BLaER1 (cell line): ENCODE data around the gene ZNF329.
A peak's percentile ranks its signal among the peaks of the same experiment; 100 is the strongest.

ENCODE experiments used
- H3K27ac ChIP-seq: shearing (Covaris generic); formaldehyde crosslinking; 2 replicates; pipeline ENCODE4 v1.8.1; 2022
- H3K27me3 ChIP-seq: shearing (Covaris generic); formaldehyde crosslinking; 2 replicates; pipeline ENCODE4 v1.8.1; 2022
- H3K36me3 ChIP-seq: shearing (Covaris generic); formaldehyde crosslinking; 2 replicates; pipeline ENCODE4 v1.8.1; 2022
- H3K4me1 ChIP-seq: shearing (Covaris generic); formaldehyde crosslinking; 2 replicates; pipeline ENCODE4 v1.8.1; 2022
- H3K4me2 ChIP-seq: shearing (Covaris generic); formaldehyde crosslinking; 2 replicates; pipeline ENCODE4 v1.8.1; 2022
- H3K4me3 ChIP-seq: shearing (Covaris generic); formaldehyde crosslinking; 2 replicates; pipeline ENCODE4 v1.8.1; 2022
- H3K9ac ChIP-seq: shearing (Covaris generic); formaldehyde crosslinking; 2 replicates; pipeline ENCODE4 v1.8.1; 2022
- H3K9me3 ChIP-seq: shearing (Covaris generic); formaldehyde crosslinking; 2 replicates; pipeline ENCODE4 v1.8.1; 2022
- H4K20me1 ChIP-seq: shearing (Covaris generic); formaldehyde crosslinking; 2 replicates; pipeline ENCODE4 v1.8.1; 2022
- Cebpa-rat ChIP-seq: shearing (Covaris generic); IDR thresholded peaks from 2 replicates; pipeline ENCODE4 v1.8.1; 2022

Gene ZNF329

GRCh38 chr19:58123354-58123753 lies 27.2 kb downstream of the ZNF329 start:
- no peak for TF ChIP-seq Cebpa-rat
- H3K4me3 ChIP-seq: peak overlapping the region; percentile 11; the same call in 1 of the 2 replicates
- H3K4me2 ChIP-seq: no peak overlapping the region
- H3K9me3 ChIP-seq: peaks cover 100% of the 10 kb centered on the region
- H3K36me3 ChIP-seq: peaks cover 39% of the 10 kb centered on the region
- no peak overlapping the region for H3K27ac ChIP-seq
- H3K27me3 ChIP-seq: no peaks in the 10 kb centered on the region
- H3K4me1 ChIP-seq: no peaks in the 10 kb centered on the region
- H3K9ac ChIP-seq: no peak overlapping the region
- H4K20me1 ChIP-seq: no peaks in the 10 kb centered on the region

- Histone ChIP-seq H3K27me3 (no peaks in the 10 kb centered on the region), H3K9me3 (peaks cover 97% of the 10 kb centered on the region), H3K4me2 (no peak overlapping the region), H3K4me3 (no peak overlapping the region; the same call in 1 of the 2 replicates), H3K36me3 (no peaks in the 10 kb centered on the region), H3K27ac (no peak overlapping the region), H4K20me1 (no peaks in the 10 kb centered on the region), H3K4me1 (no peaks in the 10 kb centered on the region), H3K9ac (no peak overlapping the region)
- 0 out of 2 replicates have a peak, but pooled peaks have one; percentile 43 for TF ChIP-seq Cebpa-rat
Observed at GRCh38 chr19:58118979-58119733, 31.4 kb downstream of the ZNF329 start.

GRCh38 chr19:58117841-58118575 lies 32.6 kb downstream of the ZNF329 start:
- Histone ChIP-seq H3K9ac (no peak overlapping the region), H3K9me3 (peaks cover 97% of the 10 kb centered on the region)
- no peak for TF ChIP-seq Cebpa-rat

GRCh38 chr19:58108546-58108817 lies 42.1 kb downstream of the ZNF329 start:
- peaks cover 98% of the 10 kb centered on the region for H3K9me3 ChIP-seq
- no peaks in the 10 kb centered on the region for H3K4me1 ChIP-seq
- TF ChIP-seq Cebpa-rat: no peak
- H3K36me3 ChIP-seq: no peaks in the 10 kb centered on the region
- H3K4me2 ChIP-seq: no peak overlapping the region
- H4K20me1 ChIP-seq: no peaks in the 10 kb centered on the region
- no peak overlapping the region for H3K9ac ChIP-seq
- no peaks in the 10 kb centered on the region for H3K27me3 ChIP-seq
- no peak overlapping the region for H3K4me3 ChIP-seq
- no peak overlapping the region for H3K27ac ChIP-seq

More at GRCh38 chr19:58117841-58118575, 32.6 kb downstream of the ZNF329 start:
- Histone ChIP-seq H3K27ac (no peak overlapping the region), H3K27me3 (no peaks in the 10 kb centered on the region), H4K20me1 (no peaks in the 10 kb centered on the region), H3K36me3 (no peaks in the 10 kb centered on the region), H3K4me2 (no peak overlapping the region), H3K4me1 (no peaks in the 10 kb centered on the region), H3K4me3 (peak overlapping the region; percentile 28; the same call in 1 of the 2 replicates)

GRCh38 chr19:58107778-58108545 lies 42.6 kb downstream of the ZNF329 start:
- Histone ChIP-seq H3K9ac (no peak overlapping the region), H3K9me3 (peaks cover 98% of the 10 kb centered on the region), H3K4me2 (no peak overlapping the region), H3K36me3 (no peaks in the 10 kb centered on the region), H3K27ac (no peak overlapping the region), H4K20me1 (no peaks in the 10 kb centered on the region), H3K4me3 (no peak overlapping the region), H3K27me3 (no peaks in the 10 kb centered on the region), H3K4me1 (no peaks in the 10 kb centered on the region)
- no peak for TF ChIP-seq Cebpa-rat

GRCh38 chr19:58098682-58098998 lies 51.9 kb downstream of the ZNF329 start:
- Histone ChIP-seq H3K9me3 (peaks cover 77% of the 10 kb centered on the region), H3K36me3 (peaks cover 29% of the 10 kb centered on the region), H3K27ac (peak overlapping the region; percentile 61), H3K4me2 (peak overlapping the region; percentile 83), H3K4me3 (peak overlapping the region; percentile 96), H4K20me1 (no peaks in the 10 kb centered on the region; the same call in 1 of the 2 replicates), H3K27me3 (no peaks in the 10 kb centered on the region), H3K4me1 (peaks cover 15% of the 10 kb centered on the region; the same call in 1 of the 2 replicates), H3K9ac (peak overlapping the region; percentile 51)
- no peak for TF ChIP-seq Cebpa-rat

GRCh38 chr19:58097781-58098681 lies 52.6 kb downstream of the ZNF329 start, which contains the start of gene ZSCAN18:
Gene ZSCAN18, minus strand, starts transcription at chr19:58098231. Its CDS starts 7,964 bp downstream, at chr19:58090267.
- H4K20me1 ChIP-seq: no peaks in the 10 kb centered on the region; the same call in 1 of the 2 replicates
- H3K9ac ChIP-seq: peak within 1 kb of the TSS; percentile 89
- H3K9me3 ChIP-seq: peaks cover 77% of the 10 kb centered on the region
- H3K27ac ChIP-seq: peak within 1 kb of the TSS; percentile 86
- peaks cover 15% of the 10 kb centered on the region; the same call in 1 of the 2 replicates for H3K4me1 ChIP-seq
- TF ChIP-seq Cebpa-rat: no peak
- H3K4me3 ChIP-seq: peak within 1 kb of the TSS; percentile 96
- peak within 1 kb of the TSS; percentile 83 for H3K4me2 ChIP-seq
- H3K27me3 ChIP-seq: no peaks in the 10 kb centered on the region
- peaks cover 36% of the 10 kb centered on the region for H3K36me3 ChIP-seq

GRCh38 chr19:58097349-58097748 lies 53.2 kb downstream of the ZNF329 start:
- H3K9ac ChIP-seq: peak overlapping the region; percentile 89; the same call in 1 of the 2 replicates
- no peaks in the 10 kb centered on the region for H3K27me3 ChIP-seq
- peaks cover 15% of the 10 kb centered on the region; the same call in 1 of the 2 replicates for H3K4me1 ChIP-seq
- H3K4me2 ChIP-seq: peak overlapping the region; percentile 82
- peak overlapping the region; percentile 96 for H3K4me3 ChIP-seq
- peaks cover 40% of the 10 kb centered on the region for H3K36me3 ChIP-seq
- H4K20me1 ChIP-seq: no peaks in the 10 kb centered on the region; the same call in 1 of the 2 replicates
- 0 out of 2 replicates have a peak overlapping the region, but pooled peaks have one; percentile 18 for H3K27ac ChIP-seq
- H3K9me3 ChIP-seq: peaks cover 77% of the 10 kb centered on the region
- no peak for TF ChIP-seq Cebpa-rat

- TF ChIP-seq Cebpa-rat: no peak
Observed at GRCh38 chr19:58096884-58097283, 53.7 kb downstream of the ZNF329 start.

More at GRCh38 chr19:58096884-58097283, 53.7 kb downstream of the ZNF329 start:
- Histone ChIP-seq H3K9me3 (peaks cover 75% of the 10 kb centered on the region), H3K36me3 (peaks cover 44% of the 10 kb centered on the region), H3K27ac (no peak overlapping the region), H3K4me1 (peaks cover 15% of the 10 kb centered on the region; the same call in 1 of the 2 replicates), H3K27me3 (no peaks in the 10 kb centered on the region), H3K4me3 (peak overlapping the region; percentile 96), H3K9ac (peak overlapping the region; percentile 89; the same call in 1 of the 2 replicates), H4K20me1 (no peaks in the 10 kb centered on the region; the same call in 1 of the 2 replicates), H3K4me2 (peak overlapping the region; percentile 82)
